K562 (cell line): ENCODE data around the gene ZNF26. TPM values are rescaled to one million over a fixed set of nuclear protein-coding genes. Genes with fewer than 3 reads are reported as not detected.

ENCODE experiments used
- ATAC-seq: fragments of 200-7000 bp; cut with Tn5 transposase; 3 replicates; pipeline ENCODE4 v1.9.1; 2020; ENCODE audit warnings: moderate library complexity
- BruUV-seq: library from RNA; stranded (reverse); fragments of 400-500 nt; replicated peaks from 2 replicates; lab custom pipeline; 2021; lab: Mats Ljungman, UMichigan
- CTCF ChIA-PET: fragments of 300-600 bp; formaldehyde crosslinking; extraction: SDS; loops from one replicate; lab custom pipeline; 2021; ENCODE audit warnings: low intra/inter-chr PET ratio; lab: Yijun Ruan, JAX
- POLR2A ChIA-PET: fragments of 300-600, 350-650 bp; sonication (Branson Sonifier 250); formaldehyde crosslinking; extraction: SDS; loops from one replicate; lab custom pipeline; 2021; ENCODE audit warnings: antibody characterized with exemption, inconsistent platforms; lab: Yijun Ruan, JAX
- DNase-seq, 4 experiments: peaks; one replicate each; pipeline versions ENCODE4 v3.0.0 to v3.0.0-alpha.2; 2011 to 2018; ENCODE audit warnings: low spot score in 3 of 4, mixed read lengths in 3 of 4; ENCODE audit errors: extremely low read depth in 1 of 4
- FAIRE-seq: peaks from 2 replicates; lab custom pipeline; 2011; peaks lifted over from hg19 to GRCh38; lab: Jason Lieb, UNC
- H2AFZ ChIP-seq: 2 replicates; pipeline ENCODE4 v1.6.0; 2011; ENCODE audit warnings: low read depth, low read length, control low read depth, inconsistent platforms
- H3K27ac ChIP-seq: fragments of 200-600 bp; 3 replicates; pipeline ENCODE4 v1.8.0; 2011; ENCODE audit warnings: low read depth, mild to moderate bottlenecking, control low read depth, inconsistent platforms, low read length, moderate library complexity, mixed read lengths; ENCODE audit errors: extremely low read depth
- H3K27me3 ChIP-seq, 2 experiments: fragments of 300-600 bp in 1 of 2; 2 replicates in 1 of 2; 3 replicates in 1 of 2; pipeline versions ENCODE4 v1.6.0 to v1.8.0; 2011; ENCODE audit warnings: inconsistent platforms in 2 of 2, low read length in 2 of 2, mild to moderate bottlenecking in 1 of 2, mixed read lengths in 1 of 2, moderate library complexity in 1 of 2; ENCODE audit not compliant: control insufficient read depth in 2 of 2, insufficient read depth in 2 of 2
- H3K36me3 ChIP-seq: fragments of 300-600 bp; 3 replicates; pipeline ENCODE4 v1.8.0; 2011; ENCODE audit warnings: mild to moderate bottlenecking, low read length, inconsistent platforms; ENCODE audit not compliant: control insufficient read depth, insufficient read depth
- H3K4me1 ChIP-seq, 2 experiments: fragments of 200-600 bp in 1 of 2; replicated peaks in 1 of 2; 2 replicates in 1 of 2; 3 replicates in 1 of 2; pipeline versions ENCODE4 v1.5.1 to v1.8.0; 2011; ENCODE audit warnings: inconsistent platforms in 2 of 2, low read length in 2 of 2, mild to moderate bottlenecking in 1 of 2, mixed read lengths in 1 of 2, moderate library complexity in 1 of 2; ENCODE audit not compliant: control insufficient read depth in 2 of 2, insufficient read depth in 2 of 2
- H3K4me2 ChIP-seq: 2 replicates; pipeline ENCODE4 v1.6.1; 2011; ENCODE audit warnings: low read length, control low read depth, inconsistent platforms, mixed read lengths; ENCODE audit not compliant: insufficient read depth
- H3K4me3 ChIP-seq: fragments of 200-600 bp; sonication (generic), shearing (Covaris generic); 2 replicates; pipeline ENCODE4 v1.5.1; 2016; ENCODE audit warnings: control low read depth, inconsistent platforms
- H3K79me2 ChIP-seq: fragments of 200-600 bp; 3 replicates; pipeline ENCODE4 v1.8.0; 2011; ENCODE audit warnings: low read length, inconsistent platforms; ENCODE audit not compliant: control insufficient read depth, insufficient read depth
- H3K9ac ChIP-seq, 2 experiments: 2 replicates each; pipeline versions ENCODE4 v1.6.0 to v1.6.1; 2011; ENCODE audit warnings: low read depth in 2 of 2, low read length in 2 of 2, control low read depth in 1 of 2, inconsistent platforms in 1 of 2, mild to moderate bottlenecking in 1 of 2, mixed read lengths in 1 of 2; ENCODE audit not compliant: insufficient read depth in 1 of 2
- H3K9me1 ChIP-seq: one replicate; pipeline ENCODE4 v1.6.0; 2011; ENCODE audit warnings: inconsistent platforms, mild to moderate bottlenecking, low read length, moderate library complexity; ENCODE audit not compliant: control insufficient read depth, insufficient read depth
- H3K9me3 ChIP-seq: replicated peaks from 2 replicates; pipeline ENCODE4 v1.5.1; 2011; ENCODE audit warnings: low read depth, low read length, inconsistent platforms; ENCODE audit not compliant: control insufficient read depth, insufficient read depth
- H4K20me1 ChIP-seq: replicated peaks from 2 replicates; pipeline ENCODE4 v1.6.1; 2011; ENCODE audit warnings: low read length, inconsistent platforms, mixed read lengths; ENCODE audit not compliant: control insufficient read depth, insufficient read depth
- CBX3 ChIP-seq, 2 experiments: IDR thresholded peaks; 1 replicate in 1 of 2; 2 replicates in 1 of 2; pipeline ENCODE4 v1.6.1; 2012; ENCODE audit warnings: inconsistent platforms in 2 of 2, low read length in 2 of 2, borderline replicate concordance in 1 of 2, control low read depth in 1 of 2
- EHMT2 ChIP-seq: fragments of 450-650 bp; IDR thresholded peaks from 2 replicates; pipeline ENCODE4 v1.6.1; 2018; ENCODE audit warnings: antibody characterized with exemption
- ETV5 ChIP-seq: sonication (generic); formaldehyde crosslinking; IDR thresholded peaks from 2 replicates; pipeline ENCODE4 v1.4.0; 2020; ENCODE audit warnings: low read depth, mild to moderate bottlenecking, missing genetic modification reagents
- FOS ChIP-seq: IDR thresholded peaks from 3 replicates; pipeline ENCODE4 v1.6.1; 2011; ENCODE audit not compliant: insufficient read length; ENCODE audit errors: extremely low read depth
- FOXJ3 ChIP-seq: sonication (generic); formaldehyde crosslinking; IDR thresholded peaks from 2 replicates; pipeline ENCODE4 v1.4.0; 2020; ENCODE audit warnings: mild to moderate bottlenecking, missing genetic modification reagents
- GABPB2 ChIP-seq: fragments of 250-450 bp; sonication (Bioruptor Pico); conservative IDR thresholded peaks from 2 replicates; pipeline ENCODE4 v1.5.1; 2021; ENCODE audit warnings: mild to moderate bottlenecking
- HDAC6 ChIP-seq: IDR thresholded peaks from 2 replicates; pipeline ENCODE4 v1.6.1; 2012; ENCODE audit warnings: low read depth, mild to moderate bottlenecking, control low read depth, inconsistent platforms, low read length, moderate library complexity
- HEY1 ChIP-seq: fragments of 250-450 bp; sonication (Bioruptor Pico); IDR thresholded peaks from 2 replicates; pipeline ENCODE4 v1.5.0; 2020; ENCODE audit warnings: mild to moderate bottlenecking, moderate library complexity, borderline replicate concordance
- NEUROD1 ChIP-seq: fragments of 150-350 bp; IDR thresholded peaks from 2 replicates; pipeline ENCODE4 v1.6.1; 2014; ENCODE audit warnings: borderline replicate concordance, low read length, low read depth; ENCODE audit not compliant: partially characterized antibody
- POLR2G ChIP-seq: fragments of 200-400 bp; formaldehyde crosslinking; IDR thresholded peaks from 2 replicates; pipeline ENCODE4 v1.6.1; 2017; ENCODE audit warnings: low read depth, mild to moderate bottlenecking, antibody characterized with exemption, low read length, moderate library complexity
- PTBP1 ChIP-seq: fragments of 200-400 bp; formaldehyde crosslinking; IDR thresholded peaks from 2 replicates; pipeline ENCODE4 v1.6.1; 2017; ENCODE audit warnings: low read depth, low read length
- SUPT5H ChIP-seq: fragments of 450-650 bp; IDR thresholded peaks from 2 replicates; pipeline ENCODE4 v1.6.1; 2016
- ZBTB1 ChIP-seq: sonication (generic); formaldehyde crosslinking; IDR thresholded peaks from 2 replicates; pipeline ENCODE4 v1.8.1; 2023; ENCODE audit warnings: missing genetic modification reagents, low read depth, mild to moderate bottlenecking, borderline replicate concordance
- ZNF507 ChIP-seq: conservative IDR thresholded peaks from 2 replicates; pipeline ENCODE4 v1.6.1; 2017; ENCODE audit warnings: missing genetic modification characterization, missing compliant biosample characterization
- ZNF668 ChIP-seq: fragments of 250-450 bp; sonication (Bioruptor Pico); IDR thresholded peaks from 2 replicates; pipeline ENCODE4 v1.8.0; 2022; ENCODE audit warnings: mild to moderate bottlenecking, inconsistent platforms
- ZNF75A ChIP-seq: fragments of 450-650 bp; formaldehyde crosslinking; IDR thresholded peaks from 2 replicates; pipeline ENCODE4 v1.4.0; 2020; ENCODE audit warnings: mild to moderate bottlenecking
- WGBS: fragments of 100-300 bp; shearing (Covaris generic); methylation state at CpG from one replicate; pipeline ENCODE4 v1.1.6; 2016; ENCODE audit warnings: low coverage, mixed read lengths; ENCODE audit not compliant: insufficient coverage; ENCODE audit errors: missing lambda C conversion rate; 5-methylcytosine and 5-hydroxymethylcytosine counted together
- in situ Hi-C: fragments of 300-500 bp; cut with MboI; formaldehyde crosslinking; loops from 4 replicates; pipeline ENCODE4 v1.15.0; 2018; ENCODE audit warnings: inconsistent platforms, mixed read lengths
- intact Hi-C: fragments of 100-400 bp; cut with micrococcal nuclease; formaldehyde crosslinking; loops from 2 replicates; pipeline ENCODE4 v1.14.2; 2022
- polyA plus RNA-seq, 8 experiments: library from polyadenylated mRNA; depleted of rRNA in 4 of 8; stranded (reverse) in 5 of 8; unstranded in 3 of 8; fragments of >200 nt; fragmentation: Nextera tagmentation in 2 of 8; fragmentation: Illumina TruSeq in 1 of 8; extraction: Ambion mirVana in 2 of 8; extraction: Trizol in 1 of 8; gene quantifications; 2 replicates each; pipeline versions ENCODE4 v1.2.1 to v1.2.3, GENCODE V29; 2011 to 2014; ENCODE audit warnings: inconsistent platforms in 1 of 8, missing spikeins in 1 of 8
- total RNA-seq, 7 experiments: library from RNA; depleted of rRNA in 6 of 7; stranded (reverse); fragments of >200 nt in 6 of 7; fragmentation: Illumina TruSeq in 2 of 7; extraction: Trizol in 2 of 7; gene quantifications; 2 replicates each; pipeline versions ENCODE4 v1.2.1 to v1.2.3, GENCODE V29; 2011 to 2021; ENCODE audit warnings: low replicate concordance in 1 of 7
- TF ChIP-seq, protein P1 (sequence below): fragments of 450-650 bp; formaldehyde crosslinking; IDR thresholded peaks from 2 replicates; pipeline ENCODE4 v1.4.0; 2020; ENCODE audit warnings: mild to moderate bottlenecking, mixed read lengths

ZNF26 gene
- total and polyA plus RNA-seq, 9 of the 15 experiments (the other 6 are each of a cell fraction or from before 2014, with no cell fraction given) = 1.2 to 14.1 (median 8.0) TPM

DNA sequence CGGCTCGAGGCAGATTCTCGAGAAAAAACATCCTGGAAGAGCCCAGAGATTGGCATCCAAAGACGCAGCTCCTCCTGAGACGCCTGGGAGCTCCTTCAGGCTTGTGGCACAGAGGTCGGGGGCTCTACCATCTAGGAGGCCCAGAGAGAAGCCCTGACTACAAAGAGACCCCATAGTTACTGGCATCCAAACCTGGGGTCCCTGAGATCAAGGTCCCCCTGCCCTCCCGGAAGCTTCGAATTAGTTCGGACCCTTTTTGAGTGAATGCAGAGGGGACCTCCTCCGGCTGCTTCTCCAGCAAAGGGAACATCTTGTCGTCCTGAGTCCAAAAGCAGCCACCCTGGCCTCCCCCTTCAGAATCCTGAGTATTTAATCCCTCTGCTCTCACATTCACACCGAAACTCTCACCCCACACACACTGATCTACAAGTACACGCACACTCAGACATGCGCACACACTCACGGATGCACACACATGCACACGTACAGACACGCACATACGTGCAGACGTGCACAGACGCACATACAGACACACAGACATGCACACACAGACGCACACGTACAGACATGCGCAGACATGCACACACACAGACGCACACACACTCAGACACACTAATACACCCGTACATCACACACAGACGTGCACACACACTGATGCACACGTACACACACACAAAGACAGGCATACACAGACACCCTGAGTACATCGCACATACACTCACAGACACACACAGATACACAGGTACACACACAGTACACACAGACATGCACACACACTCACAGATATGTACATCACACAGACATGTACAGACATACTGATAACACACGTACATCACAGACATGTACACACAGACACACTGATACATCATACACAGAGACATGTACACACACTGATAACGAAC, 36.0 kb upstream of the ZNF26 start (continued):
- TF ChIP-seq ZNF668 (CRISPR knock-in tag) = no peak

DNA sequence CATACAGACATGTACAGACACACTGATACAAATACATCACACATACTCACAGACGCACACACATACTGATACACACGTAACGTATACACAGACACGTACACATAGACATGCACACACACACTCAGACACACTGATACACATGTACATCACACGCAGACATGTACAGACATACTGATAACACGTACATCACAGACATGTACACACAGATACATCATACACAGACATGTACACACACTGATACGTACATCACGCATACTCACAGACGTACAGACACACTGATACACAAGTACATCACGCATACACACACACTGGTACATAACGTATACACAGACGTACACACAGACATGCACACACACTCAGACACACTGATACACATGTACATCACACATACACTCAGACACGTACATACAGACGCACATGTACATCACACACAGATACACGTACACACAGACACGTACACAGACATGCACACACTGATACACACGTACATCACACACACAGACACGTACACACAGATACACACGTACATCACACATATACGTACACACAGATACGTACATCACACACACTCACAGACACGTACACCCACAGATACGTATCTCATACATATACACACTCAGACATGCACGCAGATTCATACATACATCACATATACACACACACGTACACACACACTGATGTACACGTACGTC, 35.2 kb upstream of the ZNF26 start:
- FAIRE-seq (peak; percentile 55), DNase-seq (no peak), ATAC-seq (no peak)
- Histone ChIP-seq H3K9ac (no peak overlapping the region), H3K27ac (no peak overlapping the region; the same call in 2 of the 3 replicates), H2AFZ (no peak overlapping the region), H3K36me3 (no peaks in the 10 kb centered on the region; the same call in 2 of the 3 replicates), H3K79me2 (no peaks in the 10 kb centered on the region), H3K4me2 (no peak overlapping the region; the same call in 1 of the 2 replicates), H3K9me3 (peaks cover 22% of the 10 kb centered on the region), H4K20me1 (no peaks in the 10 kb centered on the region), H3K9me1 (no peaks in the 10 kb centered on the region), H3K4me1 (peaks cover 2 to 3% of the 10 kb centered on the region in 2 experiments; a peak in 1 of 5 replicates), H3K27me3 (no peaks in the 10 kb centered on the region; a peak in 1 of 5 replicates), H3K4me3 (no peak overlapping the region)
- ChIA-PET CTCF (no interaction called here), POLR2A (no interaction called here)
- BruUV-seq = no TSS peak
- in situ Hi-C loops (no loop called here), intact Hi-C loops (no loop called here)
- WGBS = 28% methylated on average over 27 of the region's 27 CpGs
- TF ChIP-seq ZNF75A (CRISPR knock-in tag) (no peak), ZNF507 (tag) (no peak), EHMT2 (no peak), GABPB2 (no peak), FOXJ3 (no peak), POLR2G (no peak), HEY1 (no peak), ETV5 (CRISPR knock-in tag) (no peak), SUPT5H (no peak), ZBTB1 (no peak), PTBP1 (no peak), HDAC6 (no peak), CBX3 (IDR thresholded peaks at IDR 0.05; ENCODE audit: borderline replicate concordance in 1 of 2, low read length in 2 of 2) (no peak), FOS (no peak), NEUROD1 (no peak)
- TF ChIP-seq, protein P1, sequence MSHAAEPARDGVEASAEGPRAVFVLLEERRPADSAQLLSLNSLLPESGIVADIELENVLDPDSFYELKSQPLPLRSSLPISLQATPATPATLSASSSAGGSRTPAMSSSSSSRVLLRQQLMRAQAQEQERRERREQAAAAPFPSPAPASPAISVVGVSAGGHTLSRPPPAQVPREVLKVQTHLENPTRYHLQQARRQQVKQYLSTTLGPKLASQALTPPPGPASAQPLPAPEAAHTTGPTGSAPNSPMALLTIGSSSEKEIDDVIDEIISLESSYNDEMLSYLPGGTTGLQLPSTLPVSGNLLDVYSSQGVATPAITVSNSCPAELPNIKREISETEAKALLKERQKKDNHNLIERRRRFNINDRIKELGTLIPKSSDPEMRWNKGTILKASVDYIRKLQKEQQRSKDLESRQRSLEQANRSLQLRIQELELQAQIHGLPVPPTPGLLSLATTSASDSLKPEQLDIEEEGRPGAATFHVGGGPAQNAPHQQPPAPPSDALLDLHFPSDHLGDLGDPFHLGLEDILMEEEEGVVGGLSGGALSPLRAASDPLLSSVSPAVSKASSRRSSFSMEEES (CRISPR knock-in tag) = no peak
